Activated gamma-delta T cell (primary cell): Measurements from ENCODE around the gene SPPL3.
"Not testable (repeated sequence)": the region's sequence is repeated elsewhere in the genome, so short reads cannot be mapped to it uniquely, and the experiment has no call there.

Experiments
- DNase-seq: peaks from one replicate; lab custom pipeline; 2025; lab: John Stamatoyannopoulos, UW
- total RNA-seq, 2 donors: gene quantifications; one replicate each; lab custom pipeline; 2026; lab: John Stamatoyannopoulos, UW

SPPL3 gene, protein sequence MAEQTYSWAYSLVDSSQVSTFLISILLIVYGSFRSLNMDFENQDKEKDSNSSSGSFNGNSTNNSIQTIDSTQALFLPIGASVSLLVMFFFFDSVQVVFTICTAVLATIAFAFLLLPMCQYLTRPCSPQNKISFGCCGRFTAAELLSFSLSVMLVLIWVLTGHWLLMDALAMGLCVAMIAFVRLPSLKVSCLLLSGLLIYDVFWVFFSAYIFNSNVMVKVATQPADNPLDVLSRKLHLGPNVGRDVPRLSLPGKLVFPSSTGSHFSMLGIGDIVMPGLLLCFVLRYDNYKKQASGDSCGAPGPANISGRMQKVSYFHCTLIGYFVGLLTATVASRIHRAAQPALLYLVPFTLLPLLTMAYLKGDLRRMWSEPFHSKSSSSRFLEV
- total RNA-seq = 32.1 to 37.2 reads per million in 2 donors

DNA sequence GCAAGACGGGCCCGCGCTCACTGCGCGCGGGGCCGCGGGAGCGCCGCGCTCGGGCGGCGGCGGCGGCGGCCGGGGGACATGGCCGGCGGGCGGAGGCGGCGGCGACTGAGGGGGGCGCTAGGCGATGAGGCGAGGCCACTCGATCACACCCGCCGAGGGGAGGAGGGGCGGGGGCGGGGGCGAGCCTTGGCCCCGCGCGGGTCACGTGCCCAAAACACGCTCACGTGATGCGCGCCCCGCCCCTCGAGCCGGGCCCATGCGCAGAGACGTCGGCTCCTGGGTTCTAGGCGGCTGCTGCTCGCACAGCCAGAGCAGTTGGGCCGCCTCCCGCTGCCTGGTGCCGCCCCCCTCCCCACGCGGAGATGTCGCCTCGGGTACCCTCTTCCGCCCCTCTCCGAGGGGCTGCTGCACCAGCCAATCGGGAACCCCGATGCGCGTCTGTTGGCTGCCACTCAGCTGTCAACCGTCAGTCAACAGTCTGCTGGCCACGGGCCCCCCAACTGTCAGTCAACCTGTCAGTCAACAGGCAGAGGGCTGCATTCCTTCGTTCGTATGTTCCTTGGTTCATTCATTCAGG is at the start of gene SPPL3:
SPPL3 (minus strand) TSS at position 162 of the 577 bp plus-strand sequence. CDS start 491 bp downstream, outside the sequence.
- peak; percentile 88 for DNase-seq

GRCh38 chr12:120950807-120951206 is 46.6 kb upstream of the SPPL3 start:
- DNase-seq = no peak

DNA sequence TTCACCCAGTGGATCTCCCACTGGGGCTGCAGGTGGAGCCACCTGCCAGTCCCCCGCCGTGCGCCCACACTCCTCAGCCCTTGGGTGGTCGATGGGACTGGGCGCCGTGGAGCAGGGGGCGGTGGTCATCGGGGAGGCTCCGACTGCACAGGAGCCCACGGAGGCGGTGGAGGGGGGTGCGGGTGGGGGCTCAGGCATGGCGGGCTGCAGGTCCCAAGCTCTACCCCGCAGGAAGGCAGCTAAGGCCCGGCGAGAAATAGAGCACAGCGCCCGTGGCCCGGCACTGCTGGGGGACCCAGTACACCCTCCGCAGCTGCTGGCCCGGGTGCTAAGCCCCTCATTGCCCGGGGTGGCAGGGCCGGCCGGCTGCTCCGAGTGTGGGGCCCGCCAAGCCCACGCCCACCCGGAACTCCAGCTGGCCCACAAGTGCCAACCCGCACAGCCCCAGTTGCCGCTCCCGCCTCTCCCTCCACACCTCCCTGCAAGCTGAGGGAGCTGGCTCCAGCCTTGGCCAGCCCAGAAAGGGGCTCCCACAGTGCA is 46.2 kb upstream of the SPPL3 start:
- DNase-seq = not testable (repeated sequence)

DNA sequence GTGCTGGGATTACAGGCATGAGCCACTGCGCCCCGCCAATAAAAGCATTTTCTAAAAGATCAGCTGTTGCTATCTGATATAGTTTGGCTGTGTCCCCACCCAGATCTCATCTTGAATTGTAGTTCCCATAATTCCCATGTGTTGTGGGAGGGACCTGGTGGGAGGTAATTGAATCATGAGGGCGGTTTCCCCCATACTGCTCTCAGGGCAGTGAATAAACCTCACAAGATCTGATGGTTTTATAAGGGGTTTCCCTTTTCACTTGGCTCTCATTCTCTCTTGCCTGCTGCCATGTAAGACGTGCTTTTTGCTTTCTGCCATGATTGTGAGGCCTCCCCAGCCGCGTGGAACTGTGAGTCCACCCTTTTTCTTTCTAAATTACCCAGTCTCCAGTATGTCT is 41.4 kb upstream of the SPPL3 start:
- DNase-seq = not testable (repeated sequence)

DNA sequence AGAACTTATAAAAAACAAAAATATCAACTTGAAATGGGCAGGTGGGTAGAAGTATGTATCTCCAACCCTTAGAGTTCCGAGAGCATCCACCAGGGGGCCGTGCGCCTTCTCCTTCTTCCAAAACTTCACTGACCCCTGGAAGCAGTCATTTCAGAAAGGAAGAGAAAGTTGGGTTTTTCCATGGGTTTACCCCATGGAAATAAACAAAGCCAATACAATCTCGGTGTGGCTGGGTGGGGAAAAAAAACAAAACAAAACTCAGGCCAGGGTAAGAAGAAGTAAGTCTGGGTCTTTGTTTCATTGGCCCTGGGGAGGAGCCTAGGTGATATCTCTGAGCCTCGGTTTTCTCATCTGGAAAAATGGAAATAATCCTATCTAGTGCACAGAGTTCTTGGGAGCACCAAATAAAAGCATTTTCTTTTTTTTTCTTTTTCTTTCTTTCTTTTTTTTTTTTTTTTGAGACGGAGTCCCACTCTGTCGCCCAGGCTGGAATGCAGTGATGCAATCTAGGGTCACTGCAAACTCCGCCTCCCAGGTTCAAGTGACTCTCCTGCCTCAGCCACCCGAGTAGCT is 40.6 kb upstream of the SPPL3 start:
- DNase-seq = no peak

DNA sequence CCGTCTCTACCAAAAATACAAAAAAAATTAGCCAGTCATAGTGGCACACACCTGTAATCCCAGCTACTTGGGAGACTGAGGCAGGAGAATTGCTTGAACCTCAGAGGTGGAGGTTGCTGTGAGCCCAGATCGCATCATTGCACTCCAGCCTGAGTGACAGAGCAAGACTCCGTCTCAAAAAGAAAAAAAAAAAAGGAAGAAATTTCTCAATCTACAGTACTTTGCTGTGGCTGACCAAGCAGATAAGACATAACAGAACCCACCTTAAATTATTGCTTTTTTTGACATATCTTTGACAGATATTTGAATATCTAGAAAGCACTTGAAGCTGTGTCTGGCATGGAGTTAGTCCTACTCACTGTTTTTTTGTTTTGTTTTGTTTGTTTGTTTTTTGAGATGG is 39.3 kb upstream of the SPPL3 start:
- no peak for DNase-seq

DNA sequence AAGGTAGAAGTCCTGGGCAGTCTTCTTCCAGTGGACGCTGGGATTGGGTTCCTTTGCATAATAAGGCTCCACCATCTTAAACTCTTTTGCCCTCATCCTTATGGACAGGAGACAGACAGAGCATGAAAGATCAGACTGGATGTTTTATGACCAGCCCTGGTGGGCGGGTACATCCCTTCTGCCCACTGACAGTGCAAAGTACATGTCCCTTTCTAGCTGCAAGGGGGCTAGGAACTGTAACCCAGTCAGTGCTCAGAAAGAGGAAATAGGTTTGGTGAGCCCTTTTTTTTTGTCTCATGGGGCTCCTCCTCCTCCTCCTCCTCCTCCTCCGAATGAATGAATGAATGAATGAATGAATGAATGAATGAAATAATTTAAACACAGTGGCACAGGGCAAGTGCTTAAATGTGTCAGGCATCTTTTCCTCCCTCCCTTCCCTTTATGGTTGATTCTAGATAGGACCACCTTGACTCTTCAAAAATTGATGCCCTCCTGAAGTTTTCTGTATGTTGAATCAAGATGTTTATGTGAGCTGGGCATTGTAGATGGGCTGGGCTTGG is 37.8 kb upstream of the SPPL3 start:
- DNase-seq = no peak

DNA sequence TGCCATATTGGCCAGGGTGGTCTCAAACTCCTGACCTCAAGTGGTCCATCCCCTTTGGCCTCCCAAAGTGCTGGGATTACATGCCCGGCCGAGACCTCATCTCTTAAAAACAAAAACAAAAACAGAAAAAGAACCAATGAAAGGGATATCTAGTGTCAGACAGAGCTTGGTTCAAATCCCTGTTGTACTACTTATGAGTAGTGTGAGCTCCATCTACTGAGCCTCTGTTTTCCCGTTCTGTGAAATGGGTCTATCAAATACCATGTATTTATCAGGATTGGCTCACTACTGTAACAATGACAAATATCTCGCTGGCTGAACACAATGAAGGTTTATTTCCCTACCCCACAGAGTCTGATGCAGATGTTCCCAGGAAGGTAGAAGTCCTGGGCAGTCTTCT is 37.3 kb upstream of the SPPL3 start:
- DNase-seq = no peak

DNA sequence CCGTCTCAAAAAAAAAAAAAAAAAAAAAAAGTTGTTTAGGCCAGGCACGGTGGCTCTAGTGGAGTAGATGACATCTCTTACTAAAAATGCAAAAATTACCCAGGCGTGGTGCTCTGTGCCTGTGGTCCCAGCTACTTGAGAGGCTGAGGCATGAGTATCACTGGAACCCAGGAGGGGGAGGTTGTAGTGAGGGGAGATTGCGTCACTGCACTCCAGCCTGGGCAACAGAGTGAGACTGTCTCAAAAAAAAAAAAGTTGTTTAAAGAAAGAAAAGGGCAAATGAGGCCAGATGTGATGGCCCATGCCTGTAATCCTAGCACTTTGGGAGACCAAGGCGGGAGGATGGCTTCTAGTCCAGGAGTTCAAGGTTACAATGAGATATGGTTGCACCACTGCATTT is 36.6 kb upstream of the SPPL3 start:
- no peak for DNase-seq

DNA sequence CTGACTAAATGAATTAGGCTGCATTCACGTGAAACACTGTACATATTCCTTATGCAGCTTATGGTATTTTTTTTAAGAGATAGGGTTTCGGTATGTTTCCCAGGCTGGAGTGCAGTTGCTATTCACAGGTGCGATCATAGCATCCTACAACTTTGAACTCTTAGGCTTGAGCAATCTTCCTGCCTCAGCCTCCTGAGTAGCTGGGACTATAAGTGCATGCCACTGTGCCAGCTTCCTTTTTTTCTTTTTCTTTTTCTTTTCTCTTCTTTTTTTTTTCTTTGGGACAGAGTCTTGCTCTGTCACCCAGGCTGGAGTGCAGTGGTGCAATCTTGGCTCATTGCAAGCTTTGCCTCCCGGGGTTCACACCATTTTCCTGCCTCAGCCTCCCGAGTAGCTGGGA is 35.8 kb upstream of the SPPL3 start:
- DNase-seq = no peak

GRCh38 chr12:120939523-120939922 is 35.4 kb upstream of the SPPL3 start:
- DNase-seq = no peak

DNA sequence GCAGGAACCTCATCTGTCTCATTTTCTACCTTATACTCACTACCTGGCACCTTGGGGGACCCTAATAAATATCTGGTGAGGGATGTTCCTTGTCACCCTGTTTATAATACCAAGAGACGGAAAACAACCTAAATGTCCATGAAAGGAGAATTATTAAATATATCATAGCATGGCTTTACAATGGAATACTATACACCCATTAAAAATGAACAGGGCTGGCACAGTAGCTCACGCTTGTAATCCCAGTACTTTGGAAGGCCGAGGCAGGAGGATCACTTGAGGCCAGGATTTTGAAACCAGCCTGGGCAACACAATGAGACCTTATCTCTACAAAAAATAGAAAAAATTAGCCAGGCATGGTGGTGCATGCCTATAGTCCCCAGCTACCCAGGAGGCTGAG is 34.3 kb upstream of the SPPL3 start:
- no peak for DNase-seq

DNA sequence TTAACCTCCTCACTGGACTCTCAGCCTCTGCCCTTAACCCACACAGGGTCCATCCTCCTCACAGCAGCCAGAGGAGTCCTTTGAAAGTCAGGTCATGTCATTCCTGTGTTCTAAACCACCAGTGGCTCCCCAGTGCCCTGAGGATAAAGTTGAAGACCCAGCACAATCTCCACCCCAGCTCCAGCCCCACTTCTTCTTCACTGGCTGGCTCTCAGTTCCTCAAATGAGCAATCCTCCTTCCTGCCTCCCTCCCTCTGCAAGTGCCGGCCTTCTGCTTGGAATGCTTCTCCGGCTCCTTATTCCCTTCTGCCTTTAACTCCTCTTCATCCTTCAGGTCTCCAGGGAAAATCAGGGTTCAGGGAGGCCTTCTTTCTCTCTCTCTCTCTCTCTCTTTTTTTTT is 32.0 kb upstream of the SPPL3 start:
- no peak for DNase-seq

DNA sequence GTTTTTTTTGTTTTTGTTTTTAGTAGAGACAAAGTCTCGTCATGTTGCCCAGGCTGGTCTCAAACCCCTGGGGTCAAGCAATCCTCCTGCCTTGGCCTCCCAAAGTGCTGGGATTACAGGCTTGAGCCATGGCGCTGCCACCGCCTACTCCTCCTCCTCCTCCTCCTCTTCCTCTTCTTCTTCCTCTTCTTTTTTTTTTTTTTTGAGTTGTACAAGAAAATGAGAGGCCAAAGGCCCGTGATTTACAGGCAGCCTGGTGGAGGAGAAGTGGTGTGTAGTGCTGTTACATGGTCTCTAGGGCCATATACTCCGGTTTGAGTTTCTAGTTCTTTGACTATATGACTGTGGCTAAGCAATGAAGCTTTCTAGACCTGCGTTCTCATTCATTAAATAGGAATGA is 29.6 kb upstream of the SPPL3 start:
- no peak for DNase-seq

GRCh38 chr12:120932956-120933526 is 28.9 kb upstream of the SPPL3 start:
- no peak for DNase-seq

GRCh38 chr12:120932058-120932457 is 27.9 kb upstream of the SPPL3 start:
- no peak for DNase-seq

DNA sequence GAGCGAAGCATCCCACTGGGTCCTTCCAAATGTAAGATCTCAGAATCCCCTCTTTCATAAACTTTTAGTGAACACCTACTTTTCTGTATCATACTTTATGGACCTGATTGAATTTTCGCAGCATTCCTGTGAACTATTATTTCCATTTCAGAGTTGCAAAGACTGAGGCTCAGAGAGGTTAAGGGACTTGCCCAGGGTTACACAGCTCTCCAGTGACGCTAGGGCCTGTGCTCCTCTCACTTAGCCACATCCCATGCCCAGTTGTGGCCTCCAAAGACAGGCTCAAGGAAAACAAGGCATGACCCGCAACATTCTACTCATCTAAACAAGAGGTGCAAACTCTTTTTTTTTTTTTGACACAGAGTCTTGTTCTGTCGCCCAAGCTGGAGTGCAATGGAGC is 25.9 kb upstream of the SPPL3 start:
- no peak for DNase-seq

GRCh38 chr12:120928864-120929652 is 24.9 kb upstream of the SPPL3 start:
- no peak for DNase-seq

DNA sequence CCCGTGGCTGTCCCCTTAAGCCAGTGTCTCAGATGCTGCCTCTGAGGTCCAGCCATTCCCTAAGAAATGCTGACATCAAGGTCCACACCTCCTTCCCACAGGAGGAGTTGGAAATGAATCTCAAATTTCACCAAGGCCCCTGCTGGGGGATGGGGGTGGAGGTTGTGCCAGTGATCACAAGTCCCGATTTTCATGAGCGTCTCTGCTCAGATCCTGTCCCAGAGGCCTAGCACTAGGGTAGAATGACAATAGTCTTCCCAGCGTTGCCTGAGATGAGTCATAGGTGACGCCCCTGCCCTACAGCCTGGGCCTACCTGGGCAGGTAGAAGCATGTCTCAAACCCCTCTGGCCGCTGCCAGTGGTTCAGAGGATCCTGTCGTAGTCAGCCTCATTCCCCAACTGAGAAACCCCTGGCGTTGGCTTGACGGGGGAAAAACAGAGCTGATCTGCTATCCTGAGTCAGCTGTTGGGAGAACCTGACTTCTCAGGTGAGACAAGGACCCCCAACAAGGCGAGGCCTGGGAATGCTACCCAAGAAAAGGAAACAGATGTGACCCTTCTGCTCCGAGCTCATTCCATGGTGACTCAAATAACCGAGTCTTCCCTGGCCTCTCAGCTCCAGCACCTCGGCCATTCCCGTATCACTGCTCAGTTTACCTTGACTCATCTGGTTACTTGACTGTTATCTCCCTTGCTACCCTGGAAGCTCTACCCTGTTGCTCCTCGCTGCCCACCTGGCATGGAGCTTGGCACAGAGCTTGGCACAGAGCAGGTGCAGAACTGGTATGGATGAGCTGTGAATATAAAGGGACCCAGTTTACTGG is 21.8 kb upstream of the SPPL3 start:
- DNase-seq = no peak

GRCh38 chr12:120922279-120922678 is 18.1 kb upstream of the SPPL3 start:
- DNase-seq = no peak

GRCh38 chr12:120921637-120922036 is 17.5 kb upstream of the SPPL3 start:
- DNase-seq = no peak
